HEK293T (cell line): ENCODE data around the gene PLD1.

ENCODE experiments used
- CTCF ChIA-PET: fragments of 350-600 bp; formaldehyde crosslinking; extraction: SDS; loops from one replicate; lab custom pipeline; 2021; ENCODE audit warnings: antibody characterized with exemption, inconsistent platforms; lab: Yijun Ruan, JAX
- POLR2A ChIA-PET: fragments of 350-600 bp; formaldehyde crosslinking; extraction: SDS; loops from one replicate; lab custom pipeline; 2020; ENCODE audit warnings: antibody characterized with exemption, inconsistent platforms; lab: Yijun Ruan, JAX
- DNase-seq: peaks from one replicate; pipeline ENCODE4 v3.0.0; 2012; ENCODE audit warnings: mixed read lengths; ENCODE audit errors: extremely low spot score
- ARNT ChIP-seq: fragments of 450-650 bp; IDR thresholded peaks from 2 replicates; pipeline ENCODE4 v1.6.1; 2017; ENCODE audit warnings: mild to moderate bottlenecking
- BHLHE40 ChIP-seq: fragments of 450-650 bp; IDR thresholded peaks from 2 replicates; pipeline ENCODE4 v1.6.1; 2016; ENCODE audit warnings: mild to moderate bottlenecking, moderate library complexity, borderline replicate concordance
- CTBP1 ChIP-seq: fragments of 450-650 bp; IDR thresholded peaks from 2 replicates; pipeline ENCODE4 v1.6.1; 2016; ENCODE audit warnings: borderline replicate concordance
- ELF4 ChIP-seq: fragments of 450-650 bp; IDR thresholded peaks from 2 replicates; pipeline ENCODE4 v1.6.1; 2017; ENCODE audit warnings: antibody characterized with exemption
- FOXA1 ChIP-seq: fragments of 450-650 bp; IDR thresholded peaks from 2 replicates; pipeline ENCODE4 v1.6.1; 2016; ENCODE audit warnings: mild to moderate bottlenecking
- FOXK2 ChIP-seq: fragments of 450-650 bp; IDR thresholded peaks from 2 replicates; pipeline ENCODE4 v1.6.1; 2016; ENCODE audit warnings: mild to moderate bottlenecking
- FOXM1 ChIP-seq: fragments of 450-650 bp; IDR thresholded peaks from 2 replicates; pipeline ENCODE4 v1.6.1; 2017; ENCODE audit warnings: mild to moderate bottlenecking, borderline replicate concordance
- HDGF ChIP-seq: fragments of 450-650 bp; IDR thresholded peaks from 2 replicates; pipeline ENCODE4 v1.6.1; 2017; ENCODE audit warnings: antibody characterized with exemption, borderline replicate concordance
- L3MBTL2 ChIP-seq: fragments of 450-650 bp; conservative IDR thresholded peaks from 2 replicates; pipeline ENCODE4 v1.6.1; 2016; ENCODE audit warnings: mild to moderate bottlenecking
- LEF1 ChIP-seq: fragments of 450-650 bp; IDR thresholded peaks from 2 replicates; pipeline ENCODE4 v1.6.1; 2017; ENCODE audit warnings: mild to moderate bottlenecking, borderline replicate concordance
- NFRKB ChIP-seq: fragments of 450-650 bp; IDR thresholded peaks from 2 replicates; pipeline ENCODE4 v1.6.1; 2016; ENCODE audit warnings: mild to moderate bottlenecking, moderate library complexity
- PKNOX1 ChIP-seq: fragments of 450-650 bp; IDR thresholded peaks from 2 replicates; pipeline ENCODE4 v1.6.1; 2016
- SP1 ChIP-seq: fragments of 450-650 bp; IDR thresholded peaks from 2 replicates; pipeline ENCODE4 v1.6.1; 2017
- SUZ12 ChIP-seq: fragments of 450-650 bp; IDR thresholded peaks from 2 replicates; pipeline ENCODE4 v1.6.1; 2016; ENCODE audit warnings: mild to moderate bottlenecking
- TARDBP ChIP-seq: fragments of 450-650 bp; IDR thresholded peaks from 2 replicates; pipeline ENCODE4 v1.6.1; 2016
- ZNF384 ChIP-seq: fragments of 450-650 bp; IDR thresholded peaks from 2 replicates; pipeline ENCODE4 v1.6.1; 2016

Gene PLD1

DNA sequence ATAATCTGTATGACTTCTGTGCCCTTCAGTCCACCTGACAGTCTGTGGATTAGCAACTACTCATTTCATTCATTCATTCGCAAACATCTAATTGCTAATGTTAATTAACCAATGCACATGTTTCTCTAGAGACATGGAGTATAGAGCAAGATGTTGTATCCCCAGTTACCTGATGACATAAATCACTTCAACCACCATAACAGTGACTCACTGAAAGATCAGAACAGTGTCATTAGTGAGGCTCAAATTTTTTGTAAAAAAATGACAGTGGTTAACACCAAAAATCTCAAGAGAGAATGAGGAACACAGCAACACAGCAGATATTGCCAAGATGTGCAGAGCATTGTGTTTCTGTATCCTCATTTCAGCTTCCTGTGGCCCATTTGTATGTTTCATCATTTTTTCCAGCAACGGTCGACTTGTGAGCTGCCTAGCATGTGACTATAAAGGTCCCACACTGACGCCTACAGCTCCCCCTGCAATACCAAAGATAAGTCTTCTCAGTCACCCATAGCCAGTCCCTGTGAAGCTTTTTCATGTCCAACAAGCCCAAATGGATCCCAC, 3.7 kb upstream of the PLD1 start:
- TF ChIP-seq SUZ12 (no peak), FOXA1 (no peak), HDGF (no peak)
- POLR2A ChIA-PET: no interaction called here
- no peak for DNase-seq
- CTCF ChIA-PET: interaction anchor here (0.9 kb wide), 2 partner anchors 10 to 25 kb away, joined by 3 to 4 read pairs; no protein-coding TSS in a partner anchor

- TF ChIP-seq PKNOX1 (no peak), SP1 (no peak), ARNT (no peak), CTBP1 (no peak), SUZ12 (no peak), HDGF (no peak), FOXM1 (no peak), FOXA1 (no peak), BHLHE40 (no peak), FOXK2 (no peak), LEF1 (no peak)
- ChIA-PET POLR2A (no interaction called here), CTCF (interaction anchor here (0.9 kb wide), 2 partner anchors 11 to 24 kb away, joined by 3 to 4 read pairs; no protein-coding TSS in a partner anchor)
- DNase-seq: no peak
Observed at GRCh38 chr3:171813278-171813896, 3.1 kb upstream of the PLD1 start.

DNA sequence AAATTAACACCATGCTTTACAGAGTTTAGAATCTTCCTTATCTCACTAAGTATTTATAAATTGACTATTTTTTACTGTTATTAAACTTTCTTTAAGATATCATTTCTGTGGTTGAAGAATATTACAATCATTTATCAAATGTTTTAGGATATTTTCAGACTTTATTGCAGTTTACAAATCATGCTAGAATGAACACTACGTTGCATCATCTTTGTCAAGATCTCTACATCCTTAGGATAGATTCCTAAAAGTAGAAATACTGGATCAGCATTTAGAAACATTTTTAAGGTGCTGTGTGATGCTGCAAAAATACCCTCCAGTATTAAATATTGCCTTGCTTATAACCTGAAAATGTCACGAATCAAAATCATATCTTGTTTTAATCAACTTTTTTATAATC, 2.5 kb upstream of the PLD1 start:
- DNase-seq: no peak
- ChIA-PET CTCF (no interaction called here), POLR2A (no interaction called here)
- TF ChIP-seq TARDBP: no peak
- TF ChIP-seq HDGF: no peak
- TF ChIP-seq L3MBTL2: no peak
- TF ChIP-seq CTBP1: no peak
- TF ChIP-seq PKNOX1: no peak
- no peak for TF ChIP-seq ELF4
- TF ChIP-seq BHLHE40: no peak
- no peak for TF ChIP-seq NFRKB
- TF ChIP-seq SP1: no peak
- TF ChIP-seq ZNF384: no peak
- TF ChIP-seq FOXA1: no peak
- TF ChIP-seq FOXK2: no peak
- no peak for TF ChIP-seq LEF1
- no peak for TF ChIP-seq FOXM1
- TF ChIP-seq SUZ12: no peak
- no peak for TF ChIP-seq ARNT

GRCh38 chr3:171811913-171812335, 1.6 kb upstream of the PLD1 start:
- ChIA-PET POLR2A (no interaction called here), CTCF (interaction anchor here (0.8 kb wide), 1 partner anchor 18 kb away, joined by 3 read pairs; no protein-coding TSS in a partner anchor)
- TF ChIP-seq L3MBTL2 (no peak), SP1 (no peak), LEF1 (no peak), FOXA1 (no peak), HDGF (no peak), SUZ12 (no peak), PKNOX1 (no peak), NFRKB (no peak)
- no peak for DNase-seq

- CTCF ChIA-PET: interaction anchor here (0.8 kb wide), 1 partner anchor 19 kb away, joined by 3 read pairs; no protein-coding TSS in a partner anchor
- POLR2A ChIA-PET: no interaction called here
- no peak for TF ChIP-seq HDGF
- no peak for TF ChIP-seq CTBP1
- no peak for TF ChIP-seq FOXK2
- no peak for TF ChIP-seq SP1
- TF ChIP-seq PKNOX1: peak; percentile 89
- DNase-seq: no peak
Observed at GRCh38 chr3:171811295-171811912, 1.1 kb upstream of the PLD1 start.
